GM15510 (cell line): Measurements from ENCODE around the gene GSK3B.

ENCODE experiments used
- POLR2A ChIP-seq: IDR thresholded peaks from 3 replicates; pipeline ENCODE4 v1.6.1; 2011; ENCODE audit warnings: borderline replicate concordance; ENCODE audit not compliant: insufficient read length; ENCODE audit errors: extremely low read depth

The GSK3B gene

DNA sequence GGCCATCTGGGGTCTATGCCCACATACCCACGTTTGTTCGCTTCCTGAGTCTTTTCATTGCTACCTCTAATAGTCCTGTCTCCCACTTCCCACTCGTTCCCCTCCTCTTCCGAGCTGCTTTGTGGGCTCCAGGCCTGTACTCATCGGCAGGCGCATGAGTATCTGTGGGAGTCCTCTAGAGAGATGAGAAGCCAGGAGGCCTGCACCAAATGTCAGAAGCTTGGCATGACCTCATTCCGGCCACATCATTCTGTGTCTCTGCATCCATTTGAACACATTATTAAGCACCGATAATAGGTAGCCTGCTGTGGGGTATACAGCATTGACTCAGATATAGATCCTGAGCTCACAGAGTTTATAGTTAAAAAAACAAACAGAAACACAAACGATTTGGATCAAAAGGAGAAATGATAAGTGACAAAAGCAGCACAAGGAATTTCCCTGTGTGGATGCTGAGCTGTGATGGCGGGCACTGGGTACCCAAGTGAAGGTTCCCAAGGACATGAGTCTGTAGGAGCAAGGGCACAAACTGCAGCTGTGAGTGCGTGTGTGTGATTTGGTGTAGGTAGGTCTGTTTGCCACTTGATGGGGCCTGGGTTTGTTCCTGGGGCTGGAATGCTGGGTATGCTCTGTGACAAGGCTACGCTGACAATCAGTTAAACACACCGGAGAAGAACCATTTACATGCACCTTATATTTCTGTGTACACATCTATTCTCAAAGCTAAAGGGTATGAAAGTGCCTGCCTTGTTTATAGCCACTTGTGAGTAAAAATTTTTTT, 276.5 kb downstream of the GSK3B start:
- no peak for TF ChIP-seq POLR2A

GRCh38 chr3:119817071-119817470, 277.2 kb downstream of the GSK3B start:
- TF ChIP-seq POLR2A, result no peak

DNA sequence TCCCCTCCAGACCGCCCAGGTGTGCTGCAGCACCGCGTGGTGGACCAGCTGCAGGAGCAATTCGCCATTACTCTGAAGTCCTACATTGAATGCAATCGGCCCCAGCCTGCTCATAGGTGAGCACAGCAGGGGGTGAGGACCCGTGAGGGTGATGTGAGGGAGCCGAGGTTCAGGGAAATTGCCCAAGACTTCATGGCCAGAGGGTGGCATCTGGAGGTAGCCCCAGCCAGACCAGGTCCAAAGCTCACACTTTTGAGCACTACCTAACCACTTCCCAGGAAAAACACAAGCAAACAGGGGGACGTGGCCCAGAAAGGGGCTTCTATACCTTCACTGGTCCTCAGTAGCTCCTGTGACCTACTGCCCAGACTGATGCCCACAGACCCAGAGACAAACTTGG, 278.5 kb downstream of the GSK3B start:
- TF ChIP-seq POLR2A, result no peak

DNA sequence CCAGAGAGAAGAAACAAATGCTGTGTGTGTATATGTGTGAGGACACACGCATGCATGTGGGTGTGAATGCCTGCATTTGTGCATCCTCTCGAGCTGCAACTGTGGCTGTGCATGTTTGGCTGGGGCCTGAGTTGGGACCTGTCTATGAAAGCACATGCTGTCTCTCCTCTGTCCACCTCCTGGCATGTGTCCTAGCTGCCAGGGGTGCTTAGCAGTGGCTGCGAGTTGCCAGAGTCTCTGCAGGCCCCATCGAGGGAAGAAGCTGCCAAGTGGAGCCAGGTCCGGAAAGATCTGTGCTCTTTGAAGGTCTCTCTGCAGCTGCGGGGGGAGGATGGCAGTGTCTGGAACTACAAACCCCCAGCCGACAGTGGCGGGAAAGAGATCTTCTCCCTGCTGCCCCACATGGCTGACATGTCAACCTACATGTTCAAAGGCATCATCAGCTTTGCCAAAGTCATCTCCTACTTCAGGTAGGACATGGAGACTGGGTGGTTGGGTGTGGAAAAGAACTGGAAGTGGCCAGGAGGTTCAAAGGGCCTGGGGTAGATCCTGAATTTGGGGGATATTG, 281.7 kb downstream of the GSK3B start:
- no peak for TF ChIP-seq POLR2A

DNA sequence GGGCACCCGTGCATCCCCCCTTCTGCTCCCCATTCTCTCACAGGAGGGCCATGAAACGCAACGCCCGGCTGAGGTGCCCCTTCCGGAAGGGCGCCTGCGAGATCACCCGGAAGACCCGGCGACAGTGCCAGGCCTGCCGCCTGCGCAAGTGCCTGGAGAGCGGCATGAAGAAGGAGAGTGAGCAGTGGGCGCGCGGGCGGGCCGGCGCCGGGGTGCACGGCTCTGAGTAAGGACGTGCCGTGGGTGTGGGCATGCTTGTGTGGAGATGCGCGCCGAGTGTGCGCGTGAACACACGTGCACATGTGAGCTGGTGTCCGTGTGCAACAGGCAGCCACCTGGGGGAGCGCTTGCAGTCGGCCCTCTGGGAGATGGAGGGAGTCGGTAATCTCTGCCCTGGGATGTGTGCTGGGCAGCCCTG, 284.2 kb downstream of the GSK3B start:
- TF ChIP-seq POLR2A, result no peak

DNA sequence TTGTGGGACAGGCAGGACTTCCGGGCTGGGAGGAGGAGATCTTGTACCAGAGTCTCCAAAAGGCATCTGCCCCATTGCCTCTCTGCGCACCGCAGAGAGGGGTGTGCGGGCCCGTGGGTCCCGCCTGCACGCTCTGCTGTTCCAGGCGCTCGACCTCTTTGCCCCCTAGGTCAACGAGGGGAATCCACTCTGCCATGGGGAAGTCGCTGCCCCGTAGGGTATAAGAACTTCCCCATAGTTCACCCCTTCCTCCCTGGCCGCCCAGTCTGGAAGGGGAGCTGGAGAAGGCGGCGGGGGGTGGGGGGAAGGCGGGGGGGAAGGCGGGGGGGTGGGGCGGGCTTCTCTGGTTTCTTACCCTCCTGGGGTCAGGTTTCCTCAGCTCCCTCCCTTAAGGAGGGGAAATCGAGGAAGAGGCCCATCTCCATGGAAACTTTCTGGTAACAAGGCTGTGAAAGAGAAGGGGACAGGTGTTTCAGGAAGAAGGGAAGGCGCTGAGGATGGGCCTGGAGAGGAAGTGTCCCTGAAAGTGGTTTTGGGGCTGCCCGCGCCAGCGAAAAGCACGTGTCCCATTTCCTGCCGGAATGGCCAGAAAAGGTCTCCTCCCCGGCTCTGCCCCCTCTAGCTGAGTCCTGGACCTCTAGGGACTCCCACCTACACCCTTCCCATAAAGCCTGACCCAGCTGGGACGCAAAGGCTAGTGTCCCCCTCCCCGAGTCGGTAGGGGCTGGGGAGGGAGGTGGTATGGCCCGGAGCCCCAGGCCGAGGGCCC, 284.8 kb downstream of the GSK3B start:
- TF ChIP-seq POLR2A, result no peak

DNA sequence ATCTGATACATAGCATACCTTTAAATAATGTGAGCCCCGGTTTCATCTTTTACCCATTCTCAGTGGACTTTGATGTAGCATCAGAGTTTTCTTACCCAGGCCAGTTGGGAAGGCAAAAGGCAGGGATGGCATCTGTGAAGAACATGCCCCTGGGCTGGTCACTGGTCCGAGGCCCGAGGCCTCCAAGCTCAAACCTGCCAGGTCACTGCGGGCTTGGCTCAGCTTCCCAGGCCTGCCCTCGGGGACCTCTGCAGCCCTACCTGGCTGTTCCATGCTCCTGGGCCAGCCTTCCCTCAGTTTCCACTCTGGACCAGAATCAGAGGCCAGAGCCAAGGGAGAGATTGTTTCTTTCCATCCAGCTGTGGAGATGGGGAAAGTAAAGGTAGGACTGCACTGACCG, 285.4 kb downstream of the GSK3B start:
- no peak for TF ChIP-seq POLR2A

GRCh38 chr3:119808244-119808643, 286.0 kb downstream of the GSK3B start:
- TF ChIP-seq POLR2A, result no peak

DNA sequence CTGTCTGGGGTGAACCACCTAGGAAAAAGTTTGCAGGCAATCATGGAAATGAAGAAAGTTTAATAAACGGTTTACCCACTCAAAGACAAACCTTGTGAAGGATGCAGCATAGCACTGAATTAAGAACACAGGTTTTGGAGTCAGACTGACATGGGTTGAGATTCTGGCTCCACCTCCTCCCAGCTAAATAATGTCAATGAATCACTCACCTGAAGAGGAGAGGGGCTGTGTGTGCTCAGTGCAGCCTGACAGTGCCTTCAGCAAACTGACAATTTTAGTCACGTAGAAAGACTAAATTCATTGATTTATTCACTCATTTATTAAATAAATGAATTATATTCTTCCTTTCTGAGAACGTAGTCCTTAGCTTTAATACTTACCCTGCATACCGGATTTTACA, 293.4 kb downstream of the GSK3B start:
- TF ChIP-seq POLR2A, result no peak

- TF ChIP-seq POLR2A, result no peak
Measured at GRCh38 chr3:119796785-119797184, 297.5 kb downstream of the GSK3B start.

- no peak for TF ChIP-seq POLR2A
Measured at GRCh38 chr3:119796368-119796767, 297.9 kb downstream of the GSK3B start.

DNA sequence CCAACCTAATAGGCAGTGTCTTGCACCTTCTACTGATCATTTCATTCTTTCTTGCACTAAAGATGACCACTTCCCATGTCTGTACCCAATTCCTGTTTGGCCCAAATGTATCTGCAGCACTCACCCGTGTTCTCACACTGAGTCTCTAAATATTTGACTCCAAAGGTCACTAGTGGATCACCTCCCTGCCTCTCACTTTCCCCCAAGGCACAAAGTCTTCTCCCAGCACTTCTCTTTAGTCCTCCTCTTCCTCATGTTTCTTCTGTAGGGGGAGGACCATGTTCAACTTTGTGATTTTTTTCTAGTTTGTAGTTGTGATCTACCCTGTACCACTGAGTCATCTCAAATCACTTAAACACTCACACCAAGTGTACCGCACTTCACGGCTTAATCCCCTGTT, 298.4 kb downstream of the GSK3B start:
- no peak for TF ChIP-seq POLR2A

DNA sequence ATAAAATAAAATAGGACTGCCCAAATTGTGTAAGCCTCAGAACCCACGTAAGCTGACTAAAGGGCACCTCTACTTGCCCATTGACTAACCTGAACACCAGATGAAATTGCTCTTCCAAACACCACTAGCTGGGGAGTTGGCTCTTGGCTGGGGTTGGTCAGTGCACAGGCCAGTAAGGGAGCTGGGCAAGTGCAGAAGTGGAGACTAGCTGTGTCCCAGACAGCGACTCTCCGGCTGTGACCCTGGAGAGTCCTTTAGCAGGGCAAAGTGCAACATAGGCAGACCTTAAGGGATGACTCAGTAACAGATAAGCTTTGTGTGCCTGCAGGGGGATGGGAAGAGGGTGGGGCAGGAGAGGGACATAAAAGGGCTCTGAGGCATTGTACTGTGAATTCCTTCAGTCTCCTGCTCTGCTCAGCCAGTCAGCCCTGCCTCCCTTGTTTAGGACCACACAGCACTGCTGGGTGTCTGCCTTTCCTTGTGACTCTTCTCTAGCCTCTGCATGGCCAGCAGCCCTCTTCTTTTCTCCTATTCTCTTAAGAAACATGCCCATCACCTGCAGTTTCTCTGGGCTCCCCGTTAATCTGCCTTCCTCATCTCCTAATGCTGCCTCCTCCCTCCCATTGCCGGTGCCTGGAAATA, 299.2 kb downstream of the GSK3B start:
- no peak for TF ChIP-seq POLR2A

- TF ChIP-seq POLR2A, result no peak
Measured at GRCh38 chr3:119794401-119794800, 299.8 kb downstream of the GSK3B start.

DNA sequence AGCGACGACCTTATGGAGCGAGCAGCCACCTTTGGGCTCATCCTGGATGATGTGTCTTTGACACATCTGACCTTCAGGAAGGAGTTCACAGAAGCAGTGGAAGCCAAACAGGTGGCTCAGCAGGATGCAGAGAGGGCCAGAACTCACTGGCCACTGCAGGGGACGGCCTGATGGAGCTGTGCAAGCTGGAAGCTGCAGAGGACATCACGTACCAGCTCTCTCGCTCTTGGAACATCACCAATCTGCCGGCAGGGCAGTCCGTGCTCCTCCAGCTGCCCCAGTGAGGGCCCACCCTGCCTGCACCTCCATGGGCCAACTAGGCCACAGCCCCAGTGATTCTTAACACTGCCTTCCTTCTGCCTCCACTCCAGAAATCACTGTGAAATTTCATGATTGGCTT, 302.0 kb downstream of the GSK3B start:
- no peak for TF ChIP-seq POLR2A
